IPS-NIHi11 (cell line): ENCODE measurements around the gene SLC6A1.
A peak's percentile ranks its signal among the peaks of the same experiment; 100 is the strongest.

ENCODE experiments used
- DNase-seq: peaks from one replicate; pipeline ENCODE4 v3.0.0; 2012; ENCODE audit warnings: mixed read lengths, low spot score

SLC6A1 gene

DNA sequence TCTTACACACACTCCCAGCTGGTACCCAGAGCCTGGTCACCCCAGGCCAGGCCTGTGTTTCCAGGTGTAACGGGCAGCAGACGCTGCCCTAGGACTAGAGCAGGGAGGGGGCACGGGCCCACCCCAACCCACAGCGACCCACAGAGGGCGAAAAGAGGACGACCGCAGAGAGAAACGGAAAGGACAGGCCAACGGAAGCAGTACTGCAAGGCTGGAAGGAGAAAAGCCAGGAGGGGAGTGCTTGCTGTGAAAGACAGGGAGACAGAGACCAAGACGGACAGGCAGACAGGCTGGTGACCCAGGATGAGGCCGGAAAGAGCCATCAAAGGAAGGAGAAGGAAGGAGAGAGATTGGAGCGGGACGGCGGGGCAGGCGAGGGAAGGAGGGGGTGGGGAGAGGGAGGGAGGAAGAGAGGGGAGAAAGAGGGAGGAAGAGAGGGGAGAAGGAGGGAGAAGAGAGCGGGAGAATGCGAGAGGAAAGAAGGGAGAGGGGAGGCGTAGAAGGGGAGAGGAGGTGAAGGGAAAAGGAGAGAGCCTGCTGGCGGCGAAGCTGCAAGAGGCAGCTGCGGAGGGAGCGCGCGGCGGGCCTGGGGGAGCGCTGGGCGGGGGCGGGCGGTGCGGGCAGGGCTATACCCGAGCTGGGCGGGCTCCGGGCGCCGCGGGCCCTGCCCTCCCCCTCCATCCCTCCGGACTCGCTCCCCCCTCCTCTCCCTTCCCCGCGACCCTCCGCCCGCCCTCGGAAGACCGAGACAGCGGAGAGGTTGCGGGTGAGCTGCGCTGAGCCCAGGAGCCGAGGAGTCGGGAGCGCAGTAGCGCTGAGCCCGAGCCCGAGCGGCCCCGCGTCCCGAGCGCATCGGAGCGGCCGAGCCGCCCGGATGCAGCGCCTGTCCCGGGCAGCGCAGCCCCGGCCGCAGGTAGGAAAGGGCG is at the start of gene SLC6A1:
Gene SLC6A1, plus strand, starts transcription at position 732 of the 926 bp plus-strand sequence. CDS start 24,464 bp downstream, outside the sequence.
- DNase-seq: peak; percentile 72

DNA sequence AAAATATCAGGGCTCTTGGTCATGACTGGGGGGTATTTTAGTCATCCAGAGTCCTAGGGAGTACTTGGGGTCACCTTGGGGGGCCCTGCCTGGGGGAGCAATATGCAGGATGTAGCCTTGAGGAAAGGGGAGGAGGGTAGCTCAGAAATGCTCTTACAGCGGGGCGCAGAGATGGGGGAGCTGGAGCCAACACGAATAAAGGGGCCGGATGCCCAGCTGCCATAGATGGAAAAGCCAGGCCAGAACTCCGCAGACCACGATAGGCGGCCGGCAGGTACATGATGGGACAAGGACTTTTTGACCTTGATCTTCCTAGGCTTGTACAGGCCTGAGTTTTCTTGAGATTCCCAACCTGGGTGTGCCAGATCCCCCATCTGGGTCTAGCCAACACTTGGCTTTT is 47.7 kb upstream of the SLC6A1 start:
- no peak for DNase-seq

DNA sequence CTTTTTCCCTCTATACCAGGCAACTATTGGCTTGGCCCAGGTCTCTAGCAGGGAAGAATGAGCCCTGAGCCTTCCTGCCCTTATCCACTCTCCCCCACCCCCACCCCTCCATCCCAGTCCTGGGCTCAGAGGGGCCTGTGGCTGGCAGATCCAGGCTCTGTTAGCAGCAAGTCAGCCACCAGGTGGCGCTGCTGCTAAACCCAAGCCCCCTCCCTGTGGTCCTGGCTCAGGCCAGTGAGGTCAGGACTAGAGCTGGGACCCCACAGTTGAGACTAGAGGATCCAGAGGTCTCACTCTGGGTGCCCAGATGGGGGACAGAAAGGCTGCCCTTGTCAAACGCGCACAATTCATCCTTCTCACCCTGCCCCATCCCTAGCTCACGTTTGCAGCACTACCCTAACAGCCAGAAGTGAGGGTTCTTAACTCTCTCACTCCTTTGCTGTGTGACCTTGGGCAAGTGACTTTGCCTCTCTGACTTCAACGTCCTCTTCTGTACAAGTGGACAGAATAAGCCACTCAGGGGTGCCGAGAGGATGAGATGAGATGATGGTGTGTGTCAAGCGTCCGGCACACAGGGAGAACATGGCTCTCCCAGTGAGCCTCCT is 46.8 kb upstream of the SLC6A1 start:
- DNase-seq: peak; percentile 93

DNA sequence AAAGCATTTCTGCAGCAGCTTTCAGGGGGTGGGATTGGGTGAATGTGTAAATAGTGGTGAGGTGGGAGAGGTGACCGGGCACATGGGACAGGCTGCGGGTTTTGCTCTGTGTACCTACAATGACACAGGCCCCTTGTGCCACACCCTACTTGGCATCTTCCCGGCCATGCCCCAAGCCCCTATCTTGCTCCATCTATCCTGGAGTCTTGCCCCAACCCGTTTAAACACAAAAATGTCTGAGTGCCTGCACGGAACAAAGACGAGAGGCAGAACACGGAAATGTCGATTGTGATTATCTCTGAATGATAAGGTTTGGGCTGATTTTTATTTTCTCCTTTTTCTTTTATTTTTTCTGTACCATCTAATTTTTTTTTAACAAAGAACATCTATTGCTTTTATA is 46.0 kb upstream of the SLC6A1 start:
- no peak for DNase-seq

DNA sequence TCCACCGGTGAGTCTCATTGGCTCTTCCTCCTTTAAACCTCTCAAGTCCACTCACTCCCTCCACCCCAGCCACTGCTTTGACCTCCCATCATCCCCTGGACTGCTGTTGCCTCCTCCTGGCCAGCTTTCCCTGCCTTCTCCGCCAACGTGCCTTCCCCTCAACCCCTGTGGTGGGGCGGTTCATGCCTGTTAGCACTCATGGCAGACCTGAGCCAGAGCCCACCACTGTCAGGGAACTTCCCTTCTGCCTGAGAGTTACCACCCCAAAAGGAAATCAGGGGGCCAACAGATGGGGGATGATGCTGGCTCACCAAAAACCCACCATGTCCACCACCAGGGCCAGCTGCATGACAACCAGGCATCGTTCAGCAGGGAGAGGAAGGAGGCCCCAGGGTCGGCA is 44.2 kb upstream of the SLC6A1 start:
- DNase-seq: no peak

DNA sequence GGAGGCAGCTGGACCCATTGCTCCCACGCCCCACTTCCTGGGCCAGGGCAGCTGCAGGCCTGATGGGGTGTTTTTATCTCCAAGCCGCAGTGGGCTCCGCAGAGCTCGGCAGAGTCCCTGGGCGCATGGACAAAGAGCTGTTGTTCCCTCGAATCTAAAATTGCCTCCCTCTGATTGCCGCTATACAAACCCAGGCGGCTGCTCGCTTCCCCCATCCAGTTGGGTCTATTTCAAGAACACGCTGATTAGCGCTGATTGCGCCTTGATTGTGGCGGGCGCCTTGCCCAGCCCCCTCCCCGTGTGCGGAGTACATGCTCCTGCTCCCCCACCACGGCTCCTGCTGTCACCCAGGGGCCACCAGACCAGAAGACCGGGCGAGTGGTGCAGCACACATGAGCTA is 43.4 kb upstream of the SLC6A1 start:
- DNase-seq: no peak

DNA sequence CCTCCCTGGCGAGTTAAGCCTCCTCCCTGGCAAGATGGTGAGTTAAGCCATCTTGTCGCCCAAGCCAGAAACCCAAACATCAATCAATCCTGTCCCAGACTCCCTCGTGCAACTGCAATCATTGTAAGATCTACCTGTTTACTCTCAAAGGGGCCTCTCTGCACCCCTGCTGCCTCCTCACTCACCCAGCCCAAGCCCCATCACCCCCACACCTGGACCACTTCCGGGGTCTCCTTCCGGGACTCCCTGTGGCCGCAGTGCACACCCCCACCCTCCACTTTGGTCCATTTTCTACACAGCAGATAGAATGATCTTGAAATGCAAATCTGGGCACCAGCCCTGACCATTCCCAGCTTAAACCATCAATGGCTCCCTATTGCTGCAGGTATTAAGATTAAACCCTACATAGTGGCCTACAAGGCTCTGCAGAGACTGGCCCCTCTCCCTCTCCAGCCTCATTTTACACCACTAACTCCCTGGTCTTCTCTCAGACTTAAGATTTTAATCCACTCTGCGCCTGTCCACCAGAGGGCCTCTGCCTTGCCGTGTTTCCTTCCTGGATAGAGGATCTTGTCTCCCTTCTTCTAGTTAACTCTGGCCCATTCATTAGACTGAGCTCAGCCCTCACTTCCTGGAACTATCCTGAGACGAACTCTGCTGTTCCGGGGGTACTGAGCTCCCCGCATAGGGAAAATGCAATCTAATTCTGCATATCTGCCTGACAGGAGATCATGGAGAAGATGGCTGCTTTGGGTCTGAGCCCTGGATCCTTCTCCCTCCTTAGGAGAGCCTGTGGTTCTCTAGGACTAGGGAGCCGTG is 41.9 kb upstream of the SLC6A1 start:
- DNase-seq: peak; percentile 62

DNA sequence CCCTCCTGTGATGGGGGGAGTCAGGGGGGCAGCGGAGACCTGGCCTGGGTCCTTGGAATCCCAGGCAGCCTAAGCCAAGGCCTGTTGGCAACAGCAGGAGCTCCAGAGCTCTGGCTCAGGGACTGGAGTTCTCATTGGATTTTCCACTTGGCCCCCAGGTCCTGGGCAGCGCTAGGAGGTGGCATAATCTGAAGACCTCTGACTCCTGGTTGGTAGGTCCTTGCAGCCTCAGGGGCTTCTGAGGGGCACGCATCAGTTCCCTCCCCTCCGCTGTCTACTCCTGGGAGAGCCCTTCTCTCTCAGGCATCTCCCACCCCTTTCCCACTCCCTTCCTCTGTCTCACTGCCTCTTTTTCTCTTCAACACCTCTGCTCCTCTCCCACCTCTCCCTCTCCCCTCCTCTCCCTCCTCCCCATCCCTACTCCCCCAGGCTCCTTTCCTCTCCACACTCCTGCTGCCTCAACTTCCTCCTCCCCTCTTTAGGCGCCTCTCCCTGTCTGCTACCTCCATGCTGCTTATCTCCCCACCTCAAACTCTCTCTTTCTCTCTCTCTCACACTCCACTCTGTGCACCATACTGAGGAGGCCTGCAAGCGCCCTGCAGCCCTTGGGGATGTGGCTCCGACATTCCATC is 41.1 kb upstream of the SLC6A1 start:
- no peak for DNase-seq

DNA sequence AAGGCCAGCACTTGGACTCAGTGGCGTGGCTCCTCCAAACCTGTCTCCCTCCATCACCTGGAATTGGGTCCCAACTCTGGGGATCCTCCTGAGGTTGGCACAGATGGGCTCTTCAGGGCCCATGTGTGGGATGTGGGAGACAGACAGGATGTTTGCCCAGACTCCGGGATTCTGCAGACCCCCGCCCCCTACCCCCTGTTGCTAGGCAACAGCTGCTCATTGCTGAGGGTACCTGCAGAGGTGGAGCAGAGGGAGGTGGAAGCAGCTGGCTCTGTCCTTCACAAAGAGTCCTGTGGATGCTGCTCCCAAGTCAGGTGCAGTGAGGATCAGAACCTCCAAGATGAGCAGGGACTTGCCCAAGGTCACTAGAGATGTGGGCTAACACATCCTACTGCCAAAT is 40.0 kb upstream of the SLC6A1 start:
- no peak for DNase-seq

DNA sequence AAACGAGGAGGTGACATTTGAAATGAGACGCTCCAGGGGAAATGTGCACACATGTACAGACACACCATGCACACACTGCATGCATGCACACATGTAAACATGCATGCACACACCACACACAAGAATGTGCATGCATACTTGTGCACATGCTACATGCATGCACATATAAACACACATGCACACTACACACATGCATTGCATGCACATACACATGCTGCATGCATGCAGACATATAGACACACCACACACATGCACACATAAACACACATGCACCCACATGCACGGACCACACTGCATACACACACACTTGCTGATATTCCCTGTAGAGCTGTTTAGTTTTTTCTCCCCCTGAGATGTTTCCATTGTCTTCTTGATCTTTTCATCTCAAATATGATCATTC is 37.8 kb upstream of the SLC6A1 start:
- DNase-seq: no peak

DNA sequence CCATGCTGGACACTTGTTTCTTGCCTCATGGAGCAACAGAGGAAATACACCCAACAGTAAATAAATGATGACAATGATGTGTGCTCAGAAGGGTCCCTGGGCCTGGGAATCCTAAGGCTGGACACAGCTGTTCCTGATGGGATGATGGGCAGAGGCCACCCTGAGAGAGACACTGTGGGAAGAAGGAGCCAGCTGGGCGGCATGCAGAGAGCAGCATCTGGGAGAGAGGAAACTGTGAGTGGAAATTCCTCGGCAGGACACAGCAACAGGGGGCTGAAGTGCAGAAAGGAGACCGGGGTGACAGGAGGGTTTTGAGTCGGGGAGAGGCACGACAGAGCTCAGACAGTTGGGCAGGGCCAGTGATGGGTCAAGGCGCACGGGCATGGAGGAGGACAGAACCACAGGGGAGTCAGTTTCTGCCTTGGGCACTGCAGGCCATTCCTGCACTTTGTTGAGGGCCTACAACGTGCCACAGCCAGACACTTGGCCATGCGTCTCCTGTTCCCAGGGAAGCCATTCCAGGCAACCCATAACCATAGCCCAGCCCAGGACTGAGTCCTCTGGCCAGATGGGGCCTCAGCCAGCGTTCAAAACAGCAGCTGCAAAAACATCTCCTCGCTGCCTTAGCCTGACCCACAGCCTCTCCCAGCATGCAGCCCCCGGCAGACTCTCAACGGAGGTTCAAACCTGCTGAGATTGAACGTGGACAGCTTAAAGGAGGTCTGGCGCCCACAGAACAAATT is 36.7 kb upstream of the SLC6A1 start:
- DNase-seq: no peak

DNA sequence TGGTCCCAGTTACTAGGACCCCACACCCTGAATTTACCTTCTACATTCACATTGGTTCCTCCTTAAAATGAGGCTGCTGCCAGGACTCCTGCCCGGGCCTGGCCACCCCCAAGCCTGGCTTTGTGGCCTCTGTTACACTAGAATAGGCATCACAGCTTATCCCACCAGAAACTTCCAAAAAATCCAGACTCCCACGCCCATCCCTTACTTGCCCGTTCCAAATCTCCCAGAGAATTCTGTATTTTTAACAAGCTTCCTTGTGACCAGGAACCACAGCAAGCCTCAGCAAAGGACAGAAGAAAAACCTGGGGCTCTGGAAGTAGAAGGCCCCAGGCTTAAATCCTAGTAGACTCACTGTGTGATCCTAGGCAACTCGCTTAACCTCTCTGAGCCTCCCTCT is 36.0 kb upstream of the SLC6A1 start:
- DNase-seq: no peak

DNA sequence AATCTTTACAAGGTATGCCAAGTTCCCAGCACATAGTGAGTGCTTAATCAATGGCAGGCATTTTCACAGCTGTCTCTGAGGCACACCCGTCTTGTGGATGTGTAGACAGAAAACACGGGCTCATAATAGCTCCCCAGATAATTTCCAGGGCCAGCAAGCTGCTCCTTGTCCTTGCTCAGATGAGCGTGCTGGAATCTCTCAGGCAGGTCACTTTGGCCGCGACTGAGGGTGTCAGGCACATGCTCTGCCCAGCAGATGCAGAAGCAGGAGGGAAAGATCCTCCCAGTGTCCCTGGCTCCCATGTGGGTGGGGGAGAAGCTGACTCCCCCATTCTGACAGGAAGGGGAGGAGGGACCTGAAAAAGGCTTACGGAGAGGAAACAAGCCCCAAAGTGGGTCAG is 35.6 kb upstream of the SLC6A1 start:
- DNase-seq: no peak

DNA sequence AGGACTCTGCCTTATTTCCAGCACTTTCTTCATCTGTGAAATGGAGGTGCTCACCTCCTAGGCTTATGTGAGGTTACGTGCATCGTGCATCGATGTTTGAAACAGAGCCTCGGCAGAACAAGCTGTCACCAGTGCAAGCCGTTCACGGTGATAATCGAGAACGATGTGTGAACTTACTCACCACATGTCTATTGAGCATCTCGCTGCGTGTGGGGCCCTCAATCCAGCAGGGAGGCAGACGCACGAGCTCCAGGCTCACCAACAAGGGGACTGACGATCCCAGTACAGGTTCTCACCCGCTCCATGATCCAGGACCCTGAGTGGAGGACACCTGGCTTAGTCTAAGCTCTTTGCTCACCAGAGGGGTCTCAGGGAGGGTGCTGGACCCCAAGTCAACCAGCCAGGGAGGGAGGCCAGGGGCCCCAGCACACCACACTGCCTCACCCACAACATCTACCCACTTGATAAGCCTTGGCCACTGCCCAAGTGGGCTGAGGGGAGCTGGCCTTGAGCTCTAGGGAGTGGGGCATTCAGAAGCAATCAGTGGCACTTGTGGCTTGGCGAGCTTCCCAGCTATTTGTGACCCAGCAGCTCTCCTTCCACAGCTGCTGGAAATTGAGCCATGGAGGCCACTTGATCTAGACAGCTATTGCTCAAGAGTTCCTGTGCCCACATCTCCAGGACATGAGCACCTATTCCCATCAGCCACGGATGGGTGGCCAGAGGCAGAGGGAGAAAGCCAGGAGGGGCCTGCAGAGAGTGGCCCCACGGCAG is 34.4 kb upstream of the SLC6A1 start:
- no peak for DNase-seq

DNA sequence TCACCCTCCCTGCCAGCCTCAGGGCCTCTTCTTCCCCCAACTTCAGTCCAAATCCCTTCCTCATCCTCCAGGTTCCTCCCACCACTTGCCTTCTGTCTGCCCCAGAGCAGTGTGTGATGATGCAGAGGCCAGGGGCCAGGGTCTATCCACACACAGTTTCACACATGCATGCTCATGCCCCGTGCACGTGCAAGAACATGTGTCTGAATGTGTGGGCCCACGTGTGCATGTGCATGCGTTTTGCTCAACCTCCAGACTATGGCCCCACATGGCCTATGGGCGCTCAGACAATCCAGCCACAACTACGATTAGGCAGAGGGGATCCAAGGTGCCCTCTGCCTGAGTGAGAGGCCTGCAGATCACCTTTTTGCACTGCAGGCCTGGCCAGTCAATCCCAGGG is 32.3 kb upstream of the SLC6A1 start:
- DNase-seq: no peak

DNA sequence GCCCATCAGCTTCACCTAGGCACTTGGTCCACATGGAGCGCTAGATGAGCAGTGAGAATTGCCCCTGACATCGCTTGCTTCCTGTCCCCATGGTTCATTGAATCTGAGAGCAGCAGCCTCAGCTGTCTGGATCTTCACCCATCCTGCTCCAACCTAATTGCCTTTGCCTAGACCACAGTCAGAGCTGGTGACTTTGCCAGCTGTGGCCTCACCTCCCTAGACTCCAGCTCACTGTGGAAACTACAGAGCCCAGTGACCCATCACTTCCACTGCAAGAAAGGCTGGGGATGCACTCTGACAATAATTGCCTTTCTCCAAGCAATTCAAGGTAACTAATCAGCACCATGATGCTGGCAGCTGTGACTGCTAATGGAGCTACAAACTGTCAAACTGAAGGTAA is 30.6 kb upstream of the SLC6A1 start:
- no peak for DNase-seq

DNA sequence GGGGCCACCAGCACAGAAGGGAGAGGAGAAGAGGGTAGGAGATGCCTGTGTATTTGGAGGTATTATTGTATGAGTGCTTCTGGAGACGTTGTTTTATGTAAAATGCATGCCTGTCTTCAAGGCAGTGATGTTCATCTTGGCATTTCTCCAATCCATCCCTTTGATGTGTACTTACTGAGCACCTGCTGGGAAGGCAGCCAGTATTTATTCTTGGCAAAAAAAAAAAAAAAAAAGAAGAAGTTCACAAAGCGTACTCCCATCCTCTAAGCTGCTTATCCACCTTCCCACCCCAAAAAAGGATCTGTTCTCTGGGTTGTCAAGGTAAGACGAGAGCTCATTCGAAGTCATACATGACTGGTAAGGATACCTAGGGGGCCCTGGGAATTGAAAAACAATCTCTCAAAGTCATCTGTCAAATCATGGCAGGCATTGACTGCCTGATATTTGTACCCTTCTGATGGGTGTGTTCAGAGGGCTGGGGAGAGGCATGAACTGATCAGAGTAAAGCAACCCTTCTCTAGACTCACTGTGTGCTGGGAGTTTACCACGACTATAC is 30.0 kb upstream of the SLC6A1 start:
- DNase-seq: no peak

DNA sequence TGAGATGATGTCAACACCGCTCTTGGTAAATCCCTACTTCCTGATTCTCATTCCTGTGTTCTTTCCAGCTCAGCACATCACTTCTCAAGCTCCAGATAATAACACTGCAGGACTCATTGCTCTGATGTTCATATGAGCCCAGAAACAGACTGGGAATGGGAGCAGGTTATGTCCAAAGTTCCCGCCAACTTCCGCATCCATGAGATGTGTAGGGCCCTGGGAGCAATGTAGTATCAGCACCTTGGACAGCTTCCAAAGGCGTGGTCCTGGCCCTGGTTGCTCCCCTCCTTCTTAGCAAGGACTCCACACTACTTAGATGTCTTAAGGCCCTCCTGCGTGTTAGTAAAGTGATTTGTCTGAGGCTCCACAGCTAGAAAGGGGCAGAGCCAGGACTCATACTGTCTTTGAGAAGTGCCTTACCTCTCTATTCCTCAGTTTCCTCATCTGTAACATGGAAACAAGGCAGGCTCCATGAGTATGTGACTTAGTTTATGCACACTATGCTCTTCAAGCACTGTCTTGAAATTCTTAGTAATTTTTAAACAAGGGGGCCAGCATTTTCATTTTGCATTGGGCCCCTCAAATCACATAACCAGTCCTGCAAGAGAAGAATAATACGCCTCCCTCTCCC is 27.9 kb upstream of the SLC6A1 start:
- peak; percentile 83 for DNase-seq

DNA sequence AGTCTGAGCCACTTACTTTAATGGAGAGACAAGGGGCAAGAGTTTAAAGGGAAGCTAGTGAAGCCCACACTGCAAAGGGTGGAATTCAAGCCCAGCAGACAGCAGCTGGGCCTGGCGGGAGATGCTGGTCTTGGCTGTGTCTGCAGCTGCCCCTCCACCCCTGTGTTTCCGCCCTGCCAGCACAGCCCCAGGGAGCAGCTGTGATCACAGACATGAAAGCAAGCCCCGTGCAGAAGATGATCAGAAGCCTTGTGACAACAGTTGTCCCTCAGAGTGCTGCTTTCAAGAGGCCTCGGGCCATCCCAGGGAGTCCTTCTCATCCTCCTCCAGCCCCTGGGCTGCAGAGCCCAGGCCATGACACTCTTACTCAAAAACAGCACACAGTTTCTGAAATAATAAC is 24.1 kb upstream of the SLC6A1 start:
- no peak for DNase-seq
